GM21515 (cell line): ENCODE measurements around the gene INSR.

Source experiments
- ATAC-seq: cut with Tn5 transposase; IDR thresholded peaks from one replicate; pipeline ENCODE4 v1.9.1; 2021; ENCODE audit not compliant: unreplicated experiment

Gene INSR

DNA sequence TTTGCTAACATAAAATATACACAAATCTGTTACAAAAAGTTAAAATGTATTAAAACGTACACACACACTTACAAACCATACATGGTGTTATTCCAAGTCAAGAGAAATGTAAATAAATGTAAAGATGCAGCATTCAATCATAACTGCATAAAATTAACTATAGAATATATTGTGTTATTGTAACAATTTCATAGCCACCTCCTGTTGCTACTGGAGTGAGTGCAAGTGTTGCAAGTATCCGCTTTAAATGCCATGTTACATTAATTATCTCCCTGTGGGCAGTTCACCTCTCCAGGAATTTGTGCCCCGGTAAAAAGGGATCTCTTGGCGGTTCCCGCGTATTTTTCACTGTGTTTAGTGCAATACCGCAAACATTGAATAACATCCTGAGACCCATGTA, 3.5 kb upstream of the INSR start:
- no peak for ATAC-seq

DNA sequence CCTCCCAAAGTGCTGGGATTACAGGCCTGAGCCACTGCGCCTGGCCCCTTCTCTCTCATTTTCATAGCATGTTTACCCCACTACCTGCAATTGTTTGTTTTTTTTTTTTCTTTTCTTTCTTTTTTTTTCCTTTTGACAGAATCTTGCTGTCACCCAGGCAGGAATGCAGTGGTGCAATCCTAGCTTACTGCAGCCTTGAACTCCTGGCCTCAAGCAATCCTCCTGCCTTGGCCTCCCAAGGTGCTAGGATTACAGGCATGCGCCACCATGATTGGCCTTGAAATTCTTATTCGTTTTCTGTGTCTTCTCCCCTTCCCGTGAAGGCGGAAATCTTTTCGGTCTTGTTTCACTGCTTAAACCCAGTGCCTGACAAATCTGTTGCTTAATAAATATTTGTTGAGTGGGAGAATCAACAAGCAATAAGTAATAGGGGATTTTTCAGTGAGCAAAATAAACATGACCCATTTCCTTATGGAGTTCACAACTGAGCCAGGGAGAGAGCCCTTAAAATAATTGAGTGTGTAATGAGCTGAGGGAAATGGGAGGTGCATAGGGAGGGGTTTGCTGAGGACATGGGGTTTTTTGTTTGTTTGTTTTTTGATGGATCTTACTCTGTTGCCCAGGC, 1.8 kb upstream of the INSR start:
- no peak for ATAC-seq

DNA sequence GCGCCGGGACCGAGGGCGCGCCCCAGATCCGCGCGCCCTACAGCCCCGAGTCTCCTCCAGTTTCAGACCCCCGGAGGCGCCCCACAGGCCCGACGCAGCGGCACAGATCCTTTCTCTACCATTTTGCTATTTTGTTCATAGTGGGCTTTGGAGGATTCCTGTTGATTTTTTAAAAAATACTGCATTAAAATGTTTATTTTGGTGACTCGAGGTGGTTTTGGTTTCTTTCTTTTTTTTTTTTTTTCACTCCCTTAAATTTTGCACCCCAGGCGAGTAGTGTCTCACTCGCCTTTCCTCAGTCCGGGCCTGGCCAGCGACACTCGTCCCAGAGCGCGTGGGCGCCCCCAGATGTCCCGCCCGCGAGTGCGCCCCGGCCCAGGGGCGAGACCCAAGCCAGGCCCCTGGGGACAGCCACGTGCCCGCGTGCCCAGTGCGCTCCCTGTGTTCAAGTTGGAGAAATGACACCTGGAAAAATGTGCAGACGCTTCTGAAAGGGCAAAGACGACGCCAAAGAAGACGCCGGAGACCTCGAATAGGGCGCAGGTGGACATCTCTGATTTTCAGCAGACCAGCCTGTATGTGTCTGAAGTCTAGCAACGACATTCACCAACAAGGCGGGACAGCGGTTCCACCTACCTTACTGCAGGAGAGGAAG, 471 bp upstream of the INSR start:
- no peak for ATAC-seq

DNA sequence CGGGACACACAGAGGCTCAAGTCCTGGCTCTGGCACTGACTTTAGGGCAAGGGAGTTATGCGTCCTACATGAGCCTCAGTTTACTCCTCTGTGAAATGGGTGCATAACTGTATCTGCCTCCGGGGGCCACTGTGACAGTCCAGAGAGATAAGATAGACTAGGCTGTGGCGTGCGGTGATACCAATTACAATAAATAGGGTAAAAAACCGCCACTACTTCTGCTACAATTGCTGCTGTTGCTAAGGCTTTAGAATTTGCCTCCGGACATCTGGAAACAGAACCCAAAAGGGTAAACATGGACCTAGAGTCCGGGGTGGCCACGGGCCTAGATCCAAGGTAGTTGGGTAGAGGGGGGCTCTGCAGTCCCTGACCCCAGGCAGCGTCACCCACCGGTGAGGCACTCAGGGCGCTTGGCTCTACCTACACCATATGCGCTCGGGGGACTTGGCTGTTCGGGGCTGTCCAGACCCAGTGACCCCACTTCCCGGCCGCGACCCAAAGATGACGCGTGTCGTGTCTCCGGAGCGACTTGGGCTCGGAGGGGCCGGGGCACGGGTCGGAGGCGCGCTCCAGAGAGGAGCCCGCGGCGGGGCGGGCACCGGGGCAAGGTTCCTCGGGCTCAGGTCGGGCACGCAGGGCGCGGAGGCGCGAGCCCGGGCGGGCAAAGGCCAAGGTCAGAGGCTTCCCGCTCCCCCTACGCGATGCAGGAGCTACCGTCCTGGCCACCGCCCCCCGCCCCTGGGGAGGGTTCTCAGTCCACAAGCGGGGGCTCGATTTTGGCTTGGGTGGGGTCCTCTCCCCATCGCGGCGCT, 1.1 kb downstream of the INSR start:
- no peak for ATAC-seq

DNA sequence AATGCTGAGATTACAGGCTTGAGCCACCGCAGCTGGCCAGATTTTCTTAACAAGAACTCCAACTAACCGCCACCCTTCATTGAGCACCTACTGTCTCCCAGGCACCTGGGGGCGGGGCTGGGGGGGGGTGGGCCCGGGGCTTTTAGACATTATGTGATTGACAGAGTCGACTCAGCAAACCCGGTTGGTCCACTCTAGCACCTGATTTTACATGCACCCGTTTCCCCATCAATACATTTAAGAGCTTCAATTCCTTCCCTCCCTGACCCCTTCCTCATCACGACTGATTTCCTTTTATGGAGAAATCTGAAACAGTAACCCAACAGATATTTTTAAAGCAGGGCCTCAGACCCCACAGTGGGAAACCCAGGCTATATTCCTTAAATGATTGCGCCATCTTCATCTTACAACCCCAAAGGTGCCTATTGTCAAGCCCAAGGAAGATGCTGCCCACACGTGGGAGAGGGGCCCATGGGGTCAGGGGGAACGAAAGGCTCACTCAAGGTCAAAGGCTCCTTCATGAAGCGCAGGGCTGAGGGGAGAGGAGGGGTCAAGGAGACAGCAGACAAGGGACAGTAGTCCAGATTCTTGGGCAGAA, 1.8 kb downstream of the INSR start:
- ATAC-seq, result no peak

DNA sequence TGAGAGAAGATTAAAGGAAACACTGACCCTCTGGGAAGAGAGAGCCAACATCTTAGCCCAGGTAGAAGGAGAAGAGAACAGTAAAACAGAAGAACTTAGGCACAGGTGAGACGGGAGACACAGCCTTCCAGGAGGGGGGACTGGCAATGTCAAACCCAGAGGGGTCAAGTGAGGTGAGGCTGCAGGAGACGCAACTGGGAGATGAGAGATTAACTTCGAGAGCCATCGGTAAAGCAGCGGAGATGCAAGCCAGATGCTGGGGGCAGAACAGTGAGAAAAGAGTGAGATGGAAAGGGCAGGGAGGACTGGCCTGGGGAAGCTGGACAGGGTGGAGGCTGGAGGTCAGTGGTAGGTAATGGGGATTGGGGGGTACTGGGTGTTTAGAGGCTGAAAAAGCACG, 5.2 kb downstream of the INSR start:
- ATAC-seq, result no peak

DNA sequence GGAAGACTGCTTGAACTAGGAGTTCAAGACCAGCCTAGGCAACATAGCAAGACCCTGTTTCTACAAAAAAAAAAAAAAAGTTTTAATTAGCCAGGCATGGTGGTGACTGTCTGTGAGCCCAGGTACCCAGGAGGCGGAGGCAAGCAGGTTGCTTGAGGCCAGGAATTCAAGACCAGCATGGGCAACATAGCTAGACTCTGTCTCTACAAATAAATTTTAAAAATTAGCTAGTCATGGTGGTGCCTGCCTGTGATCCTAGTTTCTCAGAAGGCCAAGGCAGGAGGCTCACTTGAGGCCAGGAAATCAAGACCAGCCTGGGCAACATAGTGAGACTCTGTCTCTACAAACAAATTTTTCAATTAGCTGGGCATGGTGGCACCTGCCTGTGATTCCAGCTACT, 6.1 kb downstream of the INSR start:
- ATAC-seq, result no peak

DNA sequence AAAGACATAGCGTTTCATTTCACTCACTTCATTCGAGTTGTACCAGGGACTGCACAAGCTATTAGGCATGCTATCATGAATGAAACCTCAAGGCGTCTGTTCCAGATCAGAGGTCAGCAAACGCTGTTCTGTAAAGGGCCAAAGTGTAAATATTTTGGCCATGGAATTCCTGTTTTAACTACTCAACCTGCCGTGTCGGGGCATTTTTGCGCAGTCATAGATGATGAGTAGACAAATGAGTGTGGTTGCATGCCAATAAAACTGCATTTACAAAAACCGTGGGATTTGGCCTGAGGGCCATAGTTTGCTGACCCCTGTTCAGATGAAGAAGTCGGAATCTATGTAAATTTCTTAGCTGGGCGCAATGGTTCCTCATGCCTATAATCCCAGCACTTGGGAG, 6.5 kb downstream of the INSR start:
- no peak for ATAC-seq

DNA sequence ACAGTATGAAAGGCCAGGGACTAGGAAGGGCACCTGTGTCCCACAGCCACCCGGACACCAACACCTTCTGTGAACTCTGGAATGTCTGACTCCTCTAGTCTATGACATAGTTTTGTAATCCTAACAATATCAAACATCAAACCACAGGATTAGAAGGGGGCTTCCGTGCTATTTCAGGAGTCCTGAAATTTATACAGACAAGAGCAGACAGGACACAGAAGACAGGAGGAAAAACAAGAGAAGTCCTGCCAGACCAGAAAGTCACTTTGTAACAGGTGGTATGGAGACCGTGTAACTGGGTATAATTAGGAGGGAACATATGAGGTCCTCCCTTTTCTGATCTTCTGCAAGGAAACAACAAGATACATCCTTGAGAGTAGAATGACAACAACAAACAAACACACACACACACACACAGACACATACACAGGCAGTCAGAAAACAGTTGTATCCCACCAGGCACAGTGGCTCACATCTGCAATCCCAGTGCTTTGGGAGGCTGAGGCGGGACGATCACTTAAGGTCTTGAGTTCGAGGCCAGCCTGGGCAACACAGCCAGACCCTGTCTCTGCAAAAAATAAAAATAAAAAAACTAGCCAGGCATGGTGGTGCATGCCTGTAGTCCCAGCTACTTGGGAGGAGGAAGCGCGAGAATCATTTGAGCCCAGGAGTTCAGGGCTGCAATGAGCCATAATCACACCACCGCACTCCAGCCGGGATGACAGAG, 13.1 kb downstream of the INSR start:
- no peak for ATAC-seq

DNA sequence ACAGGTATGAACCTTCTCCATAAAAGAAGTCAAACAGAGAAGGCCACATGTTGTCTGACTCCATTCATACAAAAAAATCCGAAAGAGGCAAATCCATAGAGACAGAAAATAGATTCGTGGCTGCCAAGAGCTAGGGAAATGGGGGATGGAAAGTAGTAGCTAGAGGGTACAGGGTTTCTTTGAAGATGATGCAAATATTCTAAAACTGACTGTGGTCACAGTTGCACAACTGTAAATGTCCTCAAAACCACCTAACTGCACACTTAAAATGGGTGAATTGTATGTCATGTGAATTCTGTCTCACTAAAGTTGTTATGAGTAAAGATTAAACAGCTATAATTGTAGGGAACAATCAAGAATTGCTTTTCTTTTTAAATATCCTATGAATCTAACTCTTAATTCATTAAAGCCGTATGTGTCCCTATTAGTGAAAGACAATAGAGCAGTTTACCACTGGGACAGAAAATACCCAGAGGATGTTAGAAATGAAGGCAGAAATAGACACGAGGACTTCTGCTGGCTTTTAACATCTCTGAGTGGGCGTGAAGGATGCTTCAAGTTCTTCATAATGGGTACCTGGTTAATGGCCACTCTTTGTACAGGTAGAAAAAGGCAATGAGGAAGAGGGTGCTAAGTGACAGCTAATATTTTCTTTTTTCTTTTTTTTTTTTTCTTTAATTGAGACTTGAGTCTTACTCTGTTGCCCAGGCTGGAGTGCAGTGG, 21.2 kb downstream of the INSR start:
- ATAC-seq, result no peak

DNA sequence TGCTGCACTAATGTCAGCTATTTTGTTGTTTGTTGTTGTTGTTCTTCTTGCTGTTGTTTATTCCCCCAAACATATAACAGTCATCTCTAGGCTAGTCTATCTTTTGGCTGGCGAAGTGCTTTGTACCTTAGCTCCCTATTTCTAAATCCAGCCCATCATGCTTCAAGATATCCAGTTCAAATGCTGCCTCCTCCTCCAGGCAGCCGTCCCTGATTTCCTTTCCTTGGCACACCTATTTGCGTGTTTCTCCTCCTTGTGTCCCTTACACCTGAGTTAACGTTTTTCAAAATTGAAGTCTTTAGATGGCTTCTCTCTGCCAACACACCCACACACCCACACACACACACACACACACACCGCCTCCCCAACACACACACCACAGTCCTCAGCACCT, 25.5 kb downstream of the INSR start:
- no peak for ATAC-seq

DNA sequence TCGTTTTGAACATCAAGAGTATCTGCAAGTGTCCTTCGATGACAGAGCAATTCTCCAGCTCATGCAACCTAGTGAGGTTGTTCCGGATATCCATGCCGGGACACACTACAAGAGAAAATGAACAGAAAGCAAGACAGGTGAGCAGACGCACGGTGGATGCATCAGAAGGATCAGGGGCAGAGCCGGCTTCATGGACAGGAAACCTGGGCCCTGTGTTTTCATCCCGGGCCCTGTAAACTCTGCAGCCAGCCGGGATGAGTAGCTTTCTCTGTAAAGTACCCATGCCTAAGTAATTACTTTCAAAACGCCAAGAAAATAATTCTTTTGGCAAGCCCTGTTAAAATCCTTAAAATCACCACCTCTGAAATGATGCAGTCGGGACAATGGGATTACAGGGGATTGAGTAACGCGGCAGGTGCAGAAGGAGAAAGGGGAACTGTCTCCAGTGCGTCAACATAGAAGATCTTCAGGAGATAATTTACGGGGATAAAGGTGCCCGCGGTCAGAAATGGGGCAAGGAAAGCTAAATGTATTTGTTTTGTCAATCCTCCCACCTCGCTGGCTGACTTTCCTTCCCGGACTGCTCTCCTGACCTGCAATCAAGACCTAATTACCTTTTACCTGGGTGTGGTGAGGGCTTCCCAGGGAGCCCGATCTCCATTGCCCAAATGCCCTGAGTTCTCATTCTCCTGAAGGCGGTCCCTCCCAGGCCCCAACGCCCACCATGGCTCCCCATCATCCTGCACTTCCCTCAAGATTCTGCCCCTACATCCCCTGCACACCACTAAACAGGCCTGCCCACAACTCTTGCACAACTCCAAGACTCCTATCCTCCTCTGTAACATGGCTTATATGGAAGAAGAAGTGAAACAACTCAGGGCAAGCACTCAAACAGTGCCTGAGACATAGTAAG, 26.2 kb downstream of the INSR start:
- ATAC-seq, result no peak

DNA sequence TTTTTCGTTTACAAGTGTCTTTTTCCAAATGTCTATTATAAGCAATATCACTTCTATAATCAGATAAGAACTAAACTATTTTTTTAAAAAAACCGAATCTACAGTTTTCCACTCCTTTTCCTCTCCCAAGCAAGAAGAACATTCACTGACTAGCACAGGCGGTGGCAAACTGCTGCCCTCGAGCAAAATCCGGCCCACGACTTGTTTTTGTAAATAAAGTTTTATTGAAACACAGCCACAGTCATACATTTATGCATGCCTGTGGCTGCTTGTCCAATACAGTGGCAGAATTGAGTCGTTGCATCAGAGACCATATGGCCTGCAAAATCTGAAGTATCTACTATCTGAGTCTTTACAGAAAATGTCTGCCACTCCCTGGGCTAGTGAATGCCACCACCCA, 27.4 kb downstream of the INSR start:
- no peak for ATAC-seq

DNA sequence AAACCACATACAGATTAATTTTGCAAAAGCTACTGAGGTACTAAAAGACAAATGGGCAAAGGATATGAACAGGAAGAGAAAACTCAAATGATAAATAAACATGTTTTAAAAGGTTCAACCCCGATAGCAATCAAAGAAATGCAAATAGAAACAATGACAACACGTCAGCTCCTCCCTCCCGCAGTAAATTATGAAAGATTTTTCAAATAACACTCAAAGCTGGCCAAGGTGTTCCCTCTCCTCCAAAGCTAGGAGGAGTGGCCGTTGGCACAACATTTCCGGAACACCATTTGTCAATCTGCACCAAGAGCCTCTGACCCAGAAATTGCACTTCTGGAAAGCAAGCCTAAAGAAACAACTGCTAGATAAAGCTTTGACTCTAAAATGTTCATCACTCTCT, 28.3 kb downstream of the INSR start:
- ATAC-seq, result no peak

DNA sequence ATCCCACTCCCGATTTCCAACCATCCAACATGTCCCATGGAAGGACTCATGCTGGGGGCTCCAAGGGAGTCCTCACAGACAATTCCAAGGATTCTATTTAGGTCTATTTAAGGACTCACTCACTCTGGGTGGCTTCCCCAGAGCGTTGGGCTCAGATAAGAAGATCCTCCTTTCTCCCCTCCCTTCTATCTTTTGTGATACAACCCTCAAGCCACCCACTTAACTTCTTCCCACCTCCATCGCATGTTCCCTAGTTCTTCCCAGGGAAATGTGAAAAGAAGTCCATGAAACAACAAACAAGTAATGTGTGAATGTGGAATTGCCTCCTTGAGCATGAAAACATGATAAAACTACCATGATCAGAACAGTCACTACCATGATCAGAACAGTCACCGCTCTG, 29.4 kb downstream of the INSR start:
- no peak for ATAC-seq

DNA sequence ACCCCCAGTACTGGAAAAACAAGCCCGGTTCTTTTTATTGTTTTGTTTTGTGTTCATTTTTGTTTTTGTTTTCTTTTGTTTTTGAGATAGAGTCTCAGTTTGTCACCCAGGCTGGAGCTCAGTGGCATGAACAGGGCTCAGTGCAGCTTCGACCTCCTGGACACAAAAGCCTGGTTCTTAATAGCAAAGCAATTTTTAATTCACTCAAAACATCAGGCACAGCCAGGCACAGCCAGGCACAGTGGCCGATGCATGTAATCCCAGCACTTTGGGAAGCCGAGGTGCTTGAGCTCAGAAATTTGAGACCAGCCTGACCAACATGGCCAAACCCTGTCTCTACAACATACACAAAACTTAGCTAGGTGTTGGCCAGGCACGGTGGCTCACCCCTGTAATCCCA, 30.7 kb downstream of the INSR start:
- ATAC-seq, result no peak

DNA sequence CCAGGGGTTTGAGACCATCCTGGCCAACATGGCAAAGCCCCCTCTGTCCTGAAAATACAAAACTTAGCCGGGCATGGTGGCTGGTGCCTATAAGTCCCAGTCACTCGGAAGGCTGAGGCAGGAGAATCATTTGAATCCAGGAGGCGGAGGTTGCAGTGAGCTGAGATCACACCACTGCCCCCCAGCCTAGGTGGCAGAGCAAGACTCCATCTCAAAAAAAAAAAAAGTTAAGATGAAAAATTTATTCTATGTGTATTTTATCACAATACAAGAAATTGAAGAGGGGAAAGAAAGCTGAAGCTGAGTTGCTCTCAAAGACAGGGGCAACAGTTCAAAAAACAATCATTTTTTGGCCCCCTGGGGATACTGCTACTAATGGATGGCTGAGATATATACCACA, 31.1 kb downstream of the INSR start:
- ATAC-seq, result no peak

DNA sequence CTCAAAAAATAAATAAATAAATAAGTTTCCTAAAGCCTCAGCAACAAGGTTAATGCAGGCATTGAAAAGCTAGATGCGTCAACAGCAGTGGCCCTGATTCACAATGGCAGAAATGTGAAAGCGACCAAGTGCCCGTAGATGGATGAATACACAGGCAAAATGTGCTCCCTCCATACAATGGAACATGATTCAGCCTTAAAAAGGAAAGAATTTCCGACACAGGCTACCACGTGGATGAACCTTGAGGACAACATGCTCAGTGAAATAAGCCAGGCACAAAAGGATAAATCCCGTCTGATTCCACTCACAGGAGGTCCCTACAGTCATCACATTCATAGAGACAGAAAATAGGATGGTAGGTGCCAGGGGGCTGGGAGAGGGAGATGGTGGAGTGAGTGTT, 31.7 kb downstream of the INSR start:
- no peak for ATAC-seq

DNA sequence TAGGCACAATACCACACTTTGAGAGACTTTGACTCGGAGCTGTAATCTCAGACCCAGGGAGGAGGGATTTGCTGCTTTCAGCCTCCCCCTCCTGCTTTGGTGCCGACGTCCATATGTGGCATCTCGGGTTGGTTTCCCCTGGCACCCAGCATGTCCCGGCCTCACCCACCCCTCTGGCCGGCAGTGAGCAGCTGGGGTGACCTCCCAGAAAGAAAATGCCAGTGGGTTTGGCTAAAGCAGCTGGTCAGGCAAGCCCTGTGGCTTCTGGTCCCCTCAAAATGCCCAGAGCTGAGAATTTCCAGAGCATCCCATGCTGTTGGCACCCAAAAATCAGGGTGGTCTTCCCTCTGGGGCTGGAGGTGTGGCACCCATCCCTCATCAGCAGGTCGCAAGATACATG, 34.1 kb downstream of the INSR start:
- ATAC-seq, result no peak
